ENCODE data around the gene CEP55. TPM values are rescaled to one million over a fixed set of nuclear protein-coding genes. Genes with fewer than 3 reads are reported as not detected.

The CEP55 gene
- total RNA-seq, 4 donors from 2014 or later = 0.19 to 3.2 (median 0.32) TPM; not detected in 1

GRCh38 chr10:93548376-93549071 lies 52.1 kb downstream of the CEP55 start:
- ATAC-seq (ENCODE audit: low FRiP score) (no peak), DNase-seq (ENCODE audit: low spot score) (no peak)
- TF ChIP-seq CTCF (IDR thresholded peaks at IDR 0.05) = no peak

- DNase-seq (ENCODE audit: low spot score) (no peak), ATAC-seq (ENCODE audit: low FRiP score) (no peak)
- TF ChIP-seq CTCF (IDR thresholded peaks at IDR 0.05) = no peak
Observed at GRCh38 chr10:93550606-93551005, 54.2 kb downstream of the CEP55 start.

- no peak for TF ChIP-seq CTCF (IDR thresholded peaks at IDR 0.05)
- no peak for ATAC-seq (ENCODE audit: low FRiP score)
- DNase-seq (ENCODE audit: low spot score) = no peak
Observed at GRCh38 chr10:93552780-93553179, 56.4 kb downstream of the CEP55 start.

GRCh38 chr10:93553482-93554315 lies 57.3 kb downstream of the CEP55 start:
- ATAC-seq (ENCODE audit: low FRiP score) = no peak

GRCh38 chr10:93554316-93554663 lies 57.9 kb downstream of the CEP55 start:
- no peak for DNase-seq (ENCODE audit: low spot score)
- no peak for ATAC-seq (ENCODE audit: low FRiP score)
- no peak for TF ChIP-seq CTCF (IDR thresholded peaks at IDR 0.05)

More at GRCh38 chr10:93553482-93554315, 57.3 kb downstream of the CEP55 start:
- TF ChIP-seq CTCF (IDR thresholded peaks at IDR 0.05) = no peak
- no peak for DNase-seq (ENCODE audit: low spot score)

GRCh38 chr10:93554760-93555432 lies 58.5 kb downstream of the CEP55 start:
- no peak for TF ChIP-seq CTCF (IDR thresholded peaks at IDR 0.05)
- peak; percentile 48 for DNase-seq (ENCODE audit: low spot score)
- peak; percentile 45 for ATAC-seq (ENCODE audit: low FRiP score)
